ENCODE measurements around the gene PODXL2. TPM values are rescaled to one million over a fixed set of nuclear protein-coding genes. Genes with fewer than 3 reads are reported as not detected.
A peak's percentile ranks its signal among the peaks of the same experiment; 100 is the strongest.

The PODXL2 gene
- total RNA-seq, 4 donors from 2014 or later = 3.2 to 9.4 (median 8.0) TPM

- no peak for TF ChIP-seq POLR2A (IDR thresholded peaks at IDR 0.05)
- TF ChIP-seq, protein P1, sequence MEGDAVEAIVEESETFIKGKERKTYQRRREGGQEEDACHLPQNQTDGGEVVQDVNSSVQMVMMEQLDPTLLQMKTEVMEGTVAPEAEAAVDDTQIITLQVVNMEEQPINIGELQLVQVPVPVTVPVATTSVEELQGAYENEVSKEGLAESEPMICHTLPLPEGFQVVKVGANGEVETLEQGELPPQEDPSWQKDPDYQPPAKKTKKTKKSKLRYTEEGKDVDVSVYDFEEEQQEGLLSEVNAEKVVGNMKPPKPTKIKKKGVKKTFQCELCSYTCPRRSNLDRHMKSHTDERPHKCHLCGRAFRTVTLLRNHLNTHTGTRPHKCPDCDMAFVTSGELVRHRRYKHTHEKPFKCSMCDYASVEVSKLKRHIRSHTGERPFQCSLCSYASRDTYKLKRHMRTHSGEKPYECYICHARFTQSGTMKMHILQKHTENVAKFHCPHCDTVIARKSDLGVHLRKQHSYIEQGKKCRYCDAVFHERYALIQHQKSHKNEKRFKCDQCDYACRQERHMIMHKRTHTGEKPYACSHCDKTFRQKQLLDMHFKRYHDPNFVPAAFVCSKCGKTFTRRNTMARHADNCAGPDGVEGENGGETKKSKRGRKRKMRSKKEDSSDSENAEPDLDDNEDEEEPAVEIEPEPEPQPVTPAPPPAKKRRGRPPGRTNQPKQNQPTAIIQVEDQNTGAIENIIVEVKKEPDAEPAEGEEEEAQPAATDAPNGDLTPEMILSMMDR (IDR thresholded peaks at IDR 0.05) = no peak
- intact Hi-C loops (cut with DNase I) = no loop called here
Measured at GRCh38 chr3:127608362-127608718, 20.6 kb upstream of the PODXL2 start.

DNA sequence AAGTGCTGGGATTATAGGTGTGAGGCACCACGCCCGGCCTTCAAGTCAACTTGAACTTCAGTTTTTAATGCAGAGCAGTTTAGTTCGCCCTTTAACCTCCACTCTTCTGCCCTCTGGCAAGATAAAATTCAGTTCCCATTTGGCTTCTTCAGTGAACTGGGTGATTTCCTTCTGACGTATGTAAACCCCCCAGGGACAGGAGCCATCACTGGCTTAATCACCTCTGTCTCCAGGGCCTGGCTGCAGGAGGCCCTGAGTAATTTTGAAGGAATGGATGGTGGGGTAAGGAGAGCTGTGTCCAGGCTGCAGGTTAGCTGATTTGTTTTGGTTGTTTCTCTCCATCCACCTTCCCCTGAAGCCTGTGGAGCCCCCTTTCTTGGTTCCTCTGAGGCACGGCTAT is 18.9 kb upstream of the PODXL2 start:
- TF ChIP-seq POLR2A (IDR thresholded peaks at IDR 0.05) = no peak
- TF ChIP-seq, protein P1 (IDR thresholded peaks at IDR 0.05) = no peak
- peaks cover 11 to 17% of the 10 kb centered on the region in 2 donors for H3K36me3 ChIP-seq
- H3K27ac ChIP-seq = no peak overlapping the region
- H3K27me3 ChIP-seq = no peaks in the 10 kb centered on the region
- no peak overlapping the region for H3K4me3 ChIP-seq (replicated peaks in 1 of 3)
- no peak for DNase-seq
- peaks cover 11 to 16% of the 10 kb centered on the region in 2 donors for H3K4me1 ChIP-seq
- 92% methylated on average over 5 of the region's 5 CpGs for WGBS, 2 donors
- intact Hi-C loops (cut with DNase I) = no loop called here
- no peaks in the 10 kb centered on the region for H3K9me3 ChIP-seq

More at GRCh38 chr3:127608362-127608718, 20.6 kb upstream of the PODXL2 start:
- Histone ChIP-seq H3K27me3 (no peaks in the 10 kb centered on the region), H3K4me3 (replicated peaks in 1 of 3) (no peak overlapping the region), H3K4me1 (peaks cover 5 to 9% of the 10 kb centered on the region in 2 donors), H3K9me3 (no peaks in the 10 kb centered on the region), H3K27ac (no peak overlapping the region), H3K36me3 (peaks cover 11 to 17% of the 10 kb centered on the region in 2 donors)
- no peak for DNase-seq
- WGBS, 2 donors = 93 to 95% methylated on average over 14 of the region's 14 CpGs

GRCh38 chr3:127611251-127611650 is 17.7 kb upstream of the PODXL2 start:
- Histone ChIP-seq H3K4me1 (peaks cover 11 to 16% of the 10 kb centered on the region in 2 donors), H3K27me3 (no peaks in the 10 kb centered on the region), H3K27ac (no peak overlapping the region), H3K4me3 (replicated peaks in 1 of 3) (no peak overlapping the region), H3K36me3 (peaks cover 9% of the 10 kb centered on the region in 2 donors), H3K9me3 (no peaks in the 10 kb centered on the region)
- intact Hi-C loops (cut with DNase I) = no loop called here
- WGBS, 2 donors = 96 to 97% methylated on average over 8 of the region's 8 CpGs
- DNase-seq = no peak
- no peak for TF ChIP-seq POLR2A (IDR thresholded peaks at IDR 0.05)
- TF ChIP-seq, protein P1 (IDR thresholded peaks at IDR 0.05) = no peak

GRCh38 chr3:127612966-127613365 is 16.0 kb upstream of the PODXL2 start:
- intact Hi-C loops (cut with DNase I) = no loop called here
- Histone ChIP-seq H3K4me3 (replicated peaks in 1 of 3) (no peak overlapping the region), H3K36me3 (peaks cover 0 to 2% of the 10 kb centered on the region in 2 donors), H3K4me1 (peaks cover 11 to 16% of the 10 kb centered on the region in 2 donors), H3K27ac (peak overlapping the region in 2 of 3 donors; percentile 14 to 50), H3K9me3 (no peaks in the 10 kb centered on the region), H3K27me3 (no peaks in the 10 kb centered on the region)
- TF ChIP-seq, protein P1 (IDR thresholded peaks at IDR 0.05) = no peak
- TF ChIP-seq POLR2A (IDR thresholded peaks at IDR 0.05) = no peak
- DNase-seq = peak; percentile 70 to 80
- 38 to 48% methylated on average over 6 of the region's 6 CpGs for WGBS, 2 donors

- H3K27me3 ChIP-seq = no peaks in the 10 kb centered on the region
- peak overlapping the region; percentile 14 to 50 (median 41) for H3K27ac ChIP-seq
- H3K4me3 ChIP-seq (replicated peaks in 1 of 3) = no peak overlapping the region
- intact Hi-C loops (cut with DNase I) = no loop called here
- H3K9me3 ChIP-seq = no peaks in the 10 kb centered on the region
- no peaks in the 10 kb centered on the region for H3K36me3 ChIP-seq
- TF ChIP-seq, protein P1 (IDR thresholded peaks at IDR 0.05) = no peak
- TF ChIP-seq POLR2A (IDR thresholded peaks at IDR 0.05) = no peak
- H3K4me1 ChIP-seq = peaks cover 11 to 16% of the 10 kb centered on the region in 2 donors
- DNase-seq = peak; percentile 82 to 87
Measured at GRCh38 chr3:127613406-127613805, 15.6 kb upstream of the PODXL2 start.
